Spinal cord (tissue), 10 donors: ENCODE results near the gene ANKRD6. TPM values are rescaled to one million over a fixed set of nuclear protein-coding genes. Genes with fewer than 3 reads are reported as not detected.

ENCODE experiments used
- DNase-seq, 6 donors: peaks; one replicate each; pipeline versions ENCODE4 v3.0.0 to v3.0.0-alpha.2; 2013 to 2015; ENCODE audit warnings: low spot score in 6 of 6, low read depth in 4 of 6
- H3K27ac ChIP-seq: one replicate; pipeline ENCODE4 v1.5.1; 2013; ENCODE audit warnings: low read depth, low read length, control low read depth
- H3K27me3 ChIP-seq: one replicate; pipeline ENCODE4 v1.6.1; 2013; ENCODE audit warnings: low read length; ENCODE audit not compliant: control insufficient read depth, insufficient read depth
- H3K36me3 ChIP-seq: one replicate; pipeline ENCODE4 v1.6.1; 2013; ENCODE audit warnings: low read length; ENCODE audit not compliant: control insufficient read depth, insufficient read depth
- H3K4me1 ChIP-seq: one replicate; pipeline ENCODE4 v1.6.1; 2013; ENCODE audit warnings: low read length; ENCODE audit not compliant: control insufficient read depth, insufficient read depth
- H3K4me3 ChIP-seq: one replicate; pipeline ENCODE4 v1.5.1; 2013; ENCODE audit warnings: low read depth, low read length, control low read depth
- H3K9me3 ChIP-seq: one replicate; pipeline ENCODE4 v1.6.1; 2013; ENCODE audit warnings: low read length; ENCODE audit not compliant: control insufficient read depth, insufficient read depth
- WGBS: methylation state at CpG from one replicate; pipeline ENCODE4 v1.1.5; 2013; ENCODE audit warnings: missing lambda C conversion rate; ENCODE audit not compliant: insufficient coverage; 5-methylcytosine and 5-hydroxymethylcytosine counted together
- polyA plus RNA-seq, 2 donors: library from polyadenylated mRNA; unstranded; fragments of 120-200 nt; gene quantifications; one replicate each; pipeline ENCODE4 v1.2.1, GENCODE V29; 2013; ENCODE audit not compliant: insufficient read length in 2 of 2
- total RNA-seq, 2 donors: library from RNA; depleted of rRNA in 1 of 2; stranded (reverse); fragments of 120-200 nt in 1 of 2; fragments of >200 nt in 1 of 2; gene quantifications; one replicate each; pipeline versions ENCODE4 v1.2.3 to v1.2.4, GENCODE V29; 2013 to 2014
- donor health status: healthy.

Gene ANKRD6
- total and polyA plus RNA-seq, 4 donors: 44.5 to 68.3 (median 52.9) TPM

- no peak overlapping the region for H3K27ac ChIP-seq
- DNase-seq: no peak
- WGBS: 71% methylated on average over 3 of the region's 7 CpGs
These were observed 63.1 kb downstream of the ANKRD6 start for GRCh38 chr6:89495961-89496535.

DNA sequence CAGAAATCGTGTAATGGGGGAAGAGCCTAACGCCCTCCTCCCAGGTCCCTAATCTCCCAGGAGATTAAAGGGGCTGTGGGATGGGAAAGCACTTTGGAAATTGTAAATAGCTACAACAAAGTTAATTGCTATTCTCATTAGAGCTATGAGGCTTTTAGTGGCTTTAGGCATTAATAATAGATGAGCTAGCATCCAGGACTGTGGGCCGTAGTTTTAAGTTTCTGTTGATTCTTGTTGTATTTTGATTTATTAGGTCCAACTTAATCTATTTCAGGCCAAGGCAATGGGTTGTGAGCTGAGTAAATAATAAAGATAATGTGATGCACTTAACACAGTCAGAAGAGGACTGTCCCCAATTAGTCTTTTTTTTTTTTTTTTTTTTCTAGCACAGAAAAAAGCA is 67.7 kb downstream of the ANKRD6 start:
- WGBS: no CpG with 5 or more reads among the region's 3 CpGs
- H3K4me1 ChIP-seq: no peaks in the 10 kb centered on the region
- H3K27ac ChIP-seq: no peak overlapping the region
- no peak overlapping the region for H3K4me3 ChIP-seq
- no peaks in the 10 kb centered on the region for H3K36me3 ChIP-seq
- no peaks in the 10 kb centered on the region for H3K27me3 ChIP-seq
- DNase-seq: peak in 1 of 6 donors; percentile 54
- H3K9me3 ChIP-seq: no peaks in the 10 kb centered on the region

More at GRCh38 chr6:89495961-89496535, 63.1 kb downstream of the ANKRD6 start:
- no peaks in the 10 kb centered on the region for H3K36me3 ChIP-seq
- no peaks in the 10 kb centered on the region for H3K27me3 ChIP-seq
- H3K9me3 ChIP-seq: no peaks in the 10 kb centered on the region
- no peaks in the 10 kb centered on the region for H3K4me1 ChIP-seq
- H3K4me3 ChIP-seq: no peak overlapping the region

DNA sequence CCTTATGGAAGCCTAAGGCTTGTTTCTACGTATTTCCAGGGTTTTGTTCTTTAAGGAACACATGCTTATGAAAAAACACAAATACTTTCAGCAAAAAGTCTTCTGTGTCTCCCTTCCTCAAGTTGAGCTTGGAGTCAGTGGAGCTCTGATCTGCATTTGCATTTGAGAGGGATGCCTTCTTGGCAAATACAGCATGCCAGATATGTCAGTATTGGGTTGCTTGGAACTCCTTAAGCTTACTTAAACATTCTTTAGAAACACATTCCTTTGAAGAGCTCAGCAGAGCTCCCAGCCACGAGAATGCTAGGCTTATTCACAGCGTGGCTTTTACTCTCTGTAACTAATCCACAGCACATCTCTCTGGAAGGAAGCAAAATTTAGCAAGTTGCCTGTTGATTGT is 68.3 kb downstream of the ANKRD6 start:
- Histone ChIP-seq H3K4me1 (no peaks in the 10 kb centered on the region), H3K27ac (no peak overlapping the region), H3K4me3 (no peak overlapping the region), H3K27me3 (no peaks in the 10 kb centered on the region), H3K9me3 (no peaks in the 10 kb centered on the region), H3K36me3 (no peaks in the 10 kb centered on the region)
- WGBS: no CpG with 5 or more reads among the region's 3 CpGs
- peak in 3 of 6 donors; percentile 23 to 73 (median 64) for DNase-seq

DNA sequence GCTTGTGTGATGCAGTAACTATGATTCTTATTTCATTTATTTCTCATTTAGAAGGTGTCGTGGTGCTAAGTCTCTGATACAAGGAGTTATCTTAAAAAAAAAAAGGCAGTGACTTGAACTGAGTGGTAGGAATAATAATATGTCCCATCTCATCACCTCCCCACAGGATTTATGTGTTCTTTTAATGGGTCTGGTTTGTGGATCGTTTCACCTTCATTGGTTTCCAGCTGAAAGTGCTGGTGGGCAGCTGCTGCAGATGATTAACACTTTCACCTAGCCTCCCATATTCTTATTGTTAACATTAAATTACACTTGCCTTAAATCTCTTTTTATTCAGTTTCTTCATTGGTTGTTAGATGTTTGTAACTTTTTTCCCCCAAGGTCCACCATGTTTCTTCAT is 68.8 kb downstream of the ANKRD6 start:
- WGBS: no CpG with 5 or more reads among the region's 2 CpGs
- H3K4me3 ChIP-seq: no peak overlapping the region
- H3K9me3 ChIP-seq: no peaks in the 10 kb centered on the region
- no peaks in the 10 kb centered on the region for H3K36me3 ChIP-seq
- no peak overlapping the region for H3K27ac ChIP-seq
- no peak for DNase-seq
- H3K27me3 ChIP-seq: no peaks in the 10 kb centered on the region
- no peaks in the 10 kb centered on the region for H3K4me1 ChIP-seq

DNA sequence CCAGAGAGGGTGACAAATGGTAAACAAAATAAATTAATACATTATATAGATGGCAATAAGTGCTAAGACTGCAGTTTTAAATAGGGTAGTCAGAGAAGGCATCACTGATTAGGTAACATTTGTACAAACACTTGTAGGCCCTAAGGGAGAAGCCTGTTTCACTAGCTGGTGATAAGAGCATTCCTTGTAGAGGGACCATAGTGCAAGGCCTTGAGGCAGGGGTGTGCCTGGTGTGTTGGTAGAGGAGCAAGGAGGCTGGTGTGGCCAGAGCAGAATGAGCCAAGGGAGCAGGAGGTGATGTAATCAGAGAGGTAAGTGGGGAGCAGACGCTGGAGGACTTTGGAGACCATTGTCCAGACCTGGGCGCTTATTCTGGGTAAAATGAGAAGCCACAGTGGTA is 70.7 kb downstream of the ANKRD6 start:
- WGBS: 83% methylated on average over 2 of the region's 2 CpGs

DNA sequence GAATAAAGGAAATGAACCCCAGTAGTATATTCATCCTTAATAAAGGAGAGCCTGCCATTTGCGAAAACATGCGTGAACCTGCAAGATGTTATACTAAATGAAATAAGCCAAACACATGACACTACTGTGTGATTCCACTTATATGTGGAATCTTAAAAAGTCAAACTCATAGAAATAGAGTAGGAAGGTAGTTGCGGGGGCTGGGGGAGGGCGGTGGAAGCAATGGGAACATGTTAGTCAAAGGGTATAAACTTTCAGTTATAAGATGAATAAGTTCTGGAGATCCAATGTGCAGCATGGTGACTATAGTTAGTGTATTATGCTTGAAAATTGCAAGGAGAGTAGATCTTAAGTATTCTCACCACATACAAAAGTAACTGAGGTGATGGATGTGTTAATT is 72.9 kb downstream of the ANKRD6 start:
- no peaks in the 10 kb centered on the region for H3K36me3 ChIP-seq
- H3K9me3 ChIP-seq: no peaks in the 10 kb centered on the region
- no peak overlapping the region for H3K27ac ChIP-seq
- no peak overlapping the region for H3K4me3 ChIP-seq
- 100% methylated on average over 2 of the region's 4 CpGs for WGBS
- no peaks in the 10 kb centered on the region for H3K27me3 ChIP-seq
- H3K4me1 ChIP-seq: peaks cover 3% of the 10 kb centered on the region
- DNase-seq: no peak

More for the DNA sequence above, 70.7 kb downstream of the ANKRD6 start:
- H3K4me3 ChIP-seq: no peak overlapping the region
- no peak overlapping the region for H3K27ac ChIP-seq
- H3K27me3 ChIP-seq: no peaks in the 10 kb centered on the region
- H3K9me3 ChIP-seq: no peaks in the 10 kb centered on the region
- H3K4me1 ChIP-seq: no peaks in the 10 kb centered on the region
- no peak for DNase-seq
- no peaks in the 10 kb centered on the region for H3K36me3 ChIP-seq

DNA sequence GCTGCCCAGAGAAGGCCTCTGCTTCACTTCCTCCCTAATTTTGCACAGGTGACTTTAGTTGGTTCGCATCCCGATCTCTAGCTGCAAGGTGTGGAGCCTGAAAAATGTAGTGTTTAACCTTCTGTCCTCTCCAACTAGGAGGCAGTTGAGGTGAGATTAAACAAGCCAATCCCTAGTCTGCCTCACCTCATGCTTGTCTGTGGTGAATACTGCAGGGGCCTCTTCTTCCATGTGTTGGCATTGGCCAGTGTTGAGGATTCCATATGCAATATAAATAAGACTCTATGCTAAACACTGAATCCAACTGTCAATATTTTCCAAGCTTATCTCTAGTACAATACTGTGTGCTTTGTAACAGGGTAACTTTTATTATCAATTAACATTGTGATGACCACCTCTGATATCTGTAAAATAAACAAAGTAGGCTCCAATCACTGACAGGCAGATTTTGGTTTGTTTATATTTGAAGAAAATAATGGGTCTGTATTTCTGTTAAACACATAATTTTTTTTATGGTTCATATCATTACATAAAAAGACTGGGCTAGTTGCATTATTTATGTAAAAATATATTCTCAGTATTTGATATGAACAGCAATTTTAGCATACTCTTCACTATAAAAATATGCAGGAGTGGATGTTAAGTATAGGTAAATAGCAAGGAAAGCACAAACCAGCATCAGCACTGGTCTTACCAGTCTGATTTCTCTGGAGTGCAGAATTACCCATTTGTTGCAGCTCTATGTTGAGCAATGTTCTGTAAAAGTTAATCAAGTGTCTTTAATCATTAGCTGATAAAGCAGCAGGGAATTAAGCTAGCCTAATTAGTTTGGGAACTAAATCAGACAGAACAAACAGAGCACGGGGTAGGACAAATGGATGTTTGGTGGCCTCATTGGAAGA is 74.0 kb downstream of the ANKRD6 start:
- Histone ChIP-seq H3K9me3 (no peaks in the 10 kb centered on the region), H3K27ac (no peak overlapping the region), H3K36me3 (no peaks in the 10 kb centered on the region), H3K4me1 (peaks cover 3% of the 10 kb centered on the region), H3K4me3 (no peak overlapping the region), H3K27me3 (no peaks in the 10 kb centered on the region)
- 54% methylated on average over 1 of the region's 3 CpGs for WGBS
- peak in 2 of 6 donors; percentile 22 to 82 for DNase-seq

GRCh38 chr6:89508755-89509563 is 76.0 kb downstream of the ANKRD6 start:
- 69% methylated on average over 5 of the region's 8 CpGs for WGBS
- Histone ChIP-seq H3K27ac (no peak overlapping the region), H3K4me1 (peaks cover 3% of the 10 kb centered on the region), H3K9me3 (no peaks in the 10 kb centered on the region), H3K27me3 (no peaks in the 10 kb centered on the region), H3K4me3 (no peak overlapping the region), H3K36me3 (no peaks in the 10 kb centered on the region)
- no peak for DNase-seq

DNA sequence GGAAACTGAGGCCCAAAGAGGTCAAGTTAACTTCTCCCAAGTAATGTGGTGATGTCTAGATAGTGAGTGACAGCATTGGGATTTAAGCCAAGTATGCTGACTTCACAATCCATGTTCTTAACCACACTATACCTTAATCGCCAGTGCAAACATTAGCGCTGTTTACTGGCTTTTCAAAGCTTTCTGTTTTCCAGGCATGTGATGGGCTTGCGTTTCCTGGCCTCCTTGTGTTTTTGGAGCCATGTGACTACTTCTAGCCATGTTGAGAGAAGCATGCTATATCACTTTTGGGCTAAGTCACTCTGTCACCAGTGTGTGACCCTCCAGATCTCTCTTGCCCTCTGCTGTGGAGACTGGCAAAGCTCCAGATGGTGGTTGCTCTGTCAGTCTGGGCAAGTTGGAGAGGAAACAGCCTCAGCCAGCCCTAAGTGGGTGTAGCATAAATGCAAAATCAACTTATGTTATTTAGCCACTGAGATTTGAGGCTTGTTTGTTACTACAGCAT is 76.9 kb downstream of the ANKRD6 start:
- H3K27ac ChIP-seq: no peak overlapping the region
- H3K9me3 ChIP-seq: no peaks in the 10 kb centered on the region
- no peak overlapping the region for H3K4me3 ChIP-seq
- 93% methylated on average over 3 of the region's 3 CpGs for WGBS
- peaks cover 3% of the 10 kb centered on the region for H3K4me1 ChIP-seq
- no peaks in the 10 kb centered on the region for H3K36me3 ChIP-seq
- DNase-seq: no peak
- no peaks in the 10 kb centered on the region for H3K27me3 ChIP-seq
